HEK293 (cell line): ENCODE results near the gene DUS1L.

Experiments used
- BCL11B ChIP-seq: fragments of 450-650 bp; formaldehyde crosslinking; IDR thresholded peaks from 2 replicates; pipeline ENCODE4 v1.5.1; 2016; ENCODE audit warnings: low read depth, missing biosample characterization, missing genetic modification characterization
- GFI1B ChIP-seq: fragments of 450-650 bp; formaldehyde crosslinking; IDR thresholded peaks from 2 replicates; pipeline ENCODE4 v1.5.1; 2016; ENCODE audit warnings: missing biosample characterization, missing genetic modification characterization
- KLF10 ChIP-seq: fragments of 450-650 bp; IDR thresholded peaks from 2 replicates; pipeline ENCODE4 v1.5.1; 2018; ENCODE audit warnings: missing biosample characterization, mild to moderate bottlenecking, missing genetic modification characterization
- KLF8 ChIP-seq: fragments of 450-650 bp; formaldehyde crosslinking; IDR thresholded peaks from 2 replicates; pipeline ENCODE4 v1.5.1; 2016; ENCODE audit warnings: missing biosample characterization, missing genetic modification characterization
- KLF9 ChIP-seq: fragments of 450-650 bp; formaldehyde crosslinking; IDR thresholded peaks from 2 replicates; pipeline ENCODE4 v1.5.1; 2016; ENCODE audit warnings: missing biosample characterization, missing genetic modification characterization, low read depth
- MZF1 ChIP-seq: fragments of 450-650 bp; formaldehyde crosslinking; IDR thresholded peaks from 2 replicates; pipeline ENCODE4 v1.5.1; 2017; ENCODE audit warnings: missing biosample characterization, missing genetic modification characterization, borderline replicate concordance
- SCRT1 ChIP-seq: fragments of 450-650 bp; formaldehyde crosslinking; IDR thresholded peaks from 2 replicates; pipeline ENCODE4 v1.5.1; 2016; ENCODE audit warnings: missing biosample characterization, missing genetic modification characterization, borderline replicate concordance
- ZBTB20 ChIP-seq: fragments of 450-650 bp; formaldehyde crosslinking; IDR thresholded peaks from 2 replicates; pipeline ENCODE4 v1.5.1; 2016; ENCODE audit warnings: missing biosample characterization, missing genetic modification characterization
- ZBTB48 ChIP-seq: fragments of 450-650 bp; formaldehyde crosslinking; IDR thresholded peaks from 2 replicates; pipeline ENCODE4 v1.5.1; 2016; ENCODE audit warnings: missing biosample characterization, missing genetic modification characterization
- ZFP37 ChIP-seq: fragments of 450-650 bp; formaldehyde crosslinking; IDR thresholded peaks from 2 replicates; pipeline ENCODE4 v1.5.1; 2016; ENCODE audit warnings: missing biosample characterization, missing genetic modification characterization
- ZNF121 ChIP-seq: fragments of 450-650 bp; formaldehyde crosslinking; IDR thresholded peaks from 2 replicates; pipeline ENCODE4 v1.5.1; 2016; ENCODE audit warnings: missing biosample characterization, missing genetic modification characterization
- ZNF140 ChIP-seq: fragments of 450-650 bp; formaldehyde crosslinking; IDR thresholded peaks from 2 replicates; pipeline ENCODE4 v1.5.1; 2016; ENCODE audit warnings: missing biosample characterization, missing genetic modification characterization
- ZNF19 ChIP-seq: fragments of 450-650 bp; formaldehyde crosslinking; IDR thresholded peaks from 2 replicates; pipeline ENCODE4; 2016; ENCODE audit warnings: missing biosample characterization, missing genetic modification characterization, low read depth
- ZNF24 ChIP-seq: fragments of 450-650 bp; formaldehyde crosslinking; IDR thresholded peaks from 2 replicates; pipeline ENCODE4 v1.5.1; 2016; ENCODE audit warnings: missing biosample characterization, missing genetic modification characterization
- ZNF292 ChIP-seq: fragments of 450-650 bp; formaldehyde crosslinking; IDR thresholded peaks from 2 replicates; pipeline ENCODE4 v1.5.1; 2016; ENCODE audit warnings: low read depth, missing biosample characterization, missing genetic modification characterization, borderline replicate concordance
- ZNF302 ChIP-seq: fragments of 450-650 bp; formaldehyde crosslinking; IDR thresholded peaks from 2 replicates; pipeline ENCODE4 v1.5.1; 2016; ENCODE audit warnings: missing biosample characterization, missing genetic modification characterization, low read depth
- ZNF311 ChIP-seq: fragments of 450-650 bp; formaldehyde crosslinking; IDR thresholded peaks from 2 replicates; pipeline ENCODE4 v1.5.1; 2017; ENCODE audit warnings: missing biosample characterization, missing genetic modification characterization, borderline replicate concordance
- ZNF335 ChIP-seq: fragments of 450-650 bp; formaldehyde crosslinking; conservative IDR thresholded peaks from 2 replicates; pipeline ENCODE4 v1.5.1; 2016; ENCODE audit warnings: missing biosample characterization, missing genetic modification characterization
- ZNF366 ChIP-seq: fragments of 450-650 bp; formaldehyde crosslinking; conservative IDR thresholded peaks from 2 replicates; pipeline ENCODE4 v1.5.1; 2016; ENCODE audit warnings: missing biosample characterization, missing genetic modification characterization
- ZNF391 ChIP-seq: fragments of 450-650 bp; formaldehyde crosslinking; IDR thresholded peaks from 2 replicates; pipeline ENCODE4 v1.5.1; 2016; ENCODE audit warnings: low read depth, missing biosample characterization, missing genetic modification characterization, borderline replicate concordance
- ZNF394 ChIP-seq: fragments of 450-650 bp; formaldehyde crosslinking; IDR thresholded peaks from 2 replicates; pipeline ENCODE4 v1.5.1; 2016; ENCODE audit warnings: missing biosample characterization, missing genetic modification characterization, mild to moderate bottlenecking, moderate library complexity, borderline replicate concordance
- ZNF426 ChIP-seq: fragments of 450-650 bp; formaldehyde crosslinking; IDR thresholded peaks from 2 replicates; pipeline ENCODE4 v1.5.1; 2017; ENCODE audit warnings: missing biosample characterization, missing genetic modification characterization, mild to moderate bottlenecking, inconsistent platforms, moderate library complexity
- ZNF521 ChIP-seq: fragments of 450-650 bp; formaldehyde crosslinking; IDR thresholded peaks from 2 replicates; pipeline ENCODE4 v1.5.1; 2017; ENCODE audit warnings: missing biosample characterization, mild to moderate bottlenecking, missing genetic modification characterization
- ZNF530 ChIP-seq: fragments of 450-650 bp; formaldehyde crosslinking; IDR thresholded peaks from 2 replicates; pipeline ENCODE4 v1.5.1; 2016; ENCODE audit warnings: low read depth, missing biosample characterization, missing genetic modification characterization
- ZNF600 ChIP-seq: fragments of 450-650 bp; formaldehyde crosslinking; IDR thresholded peaks from 2 replicates; pipeline ENCODE4 v1.5.1; 2016; ENCODE audit warnings: missing biosample characterization, missing genetic modification characterization
- ZNF654 ChIP-seq: fragments of 450-650 bp; formaldehyde crosslinking; IDR thresholded peaks from 2 replicates; pipeline ENCODE4 v1.5.1; 2016; ENCODE audit warnings: low read depth, missing biosample characterization, missing genetic modification characterization
- ZNF670 ChIP-seq: fragments of 450-650 bp; formaldehyde crosslinking; IDR thresholded peaks from 2 replicates; pipeline ENCODE4 v1.5.1; 2016; ENCODE audit warnings: missing biosample characterization, missing genetic modification characterization, low read depth
- ZNF677 ChIP-seq: fragments of 450-650 bp; IDR thresholded peaks from 2 replicates; pipeline ENCODE4 v1.5.0; 2018; ENCODE audit warnings: missing biosample characterization, mild to moderate bottlenecking, missing genetic modification characterization, moderate library complexity
- ZNF701 ChIP-seq: fragments of 450-650 bp; formaldehyde crosslinking; IDR thresholded peaks from 2 replicates; pipeline ENCODE4 v1.5.1; 2016; ENCODE audit warnings: missing biosample characterization, missing genetic modification characterization
- ZNF768 ChIP-seq: fragments of 450-650 bp; formaldehyde crosslinking; IDR thresholded peaks from 2 replicates; pipeline ENCODE4 v1.5.1; 2018; ENCODE audit warnings: missing biosample characterization, mild to moderate bottlenecking, missing genetic modification characterization
- TF ChIP-seq, protein P1 (sequence below): fragments of 450-650 bp; formaldehyde crosslinking; IDR thresholded peaks from 2 replicates; pipeline ENCODE4 v1.5.1; 2016; ENCODE audit warnings: missing biosample characterization, missing genetic modification characterization
- TF ChIP-seq, protein P2 (sequence below): fragments of 450-650 bp; formaldehyde crosslinking; IDR thresholded peaks from 2 replicates; pipeline ENCODE4 v1.5.1; 2016; ENCODE audit warnings: missing biosample characterization, missing genetic modification characterization
- TF ChIP-seq, protein P3 (sequence below): fragments of 450-650 bp; formaldehyde crosslinking; conservative IDR thresholded peaks from 2 replicates; pipeline ENCODE4 v1.5.1; 2016; ENCODE audit warnings: low read depth, missing biosample characterization, missing genetic modification characterization

The DUS1L gene

DNA sequence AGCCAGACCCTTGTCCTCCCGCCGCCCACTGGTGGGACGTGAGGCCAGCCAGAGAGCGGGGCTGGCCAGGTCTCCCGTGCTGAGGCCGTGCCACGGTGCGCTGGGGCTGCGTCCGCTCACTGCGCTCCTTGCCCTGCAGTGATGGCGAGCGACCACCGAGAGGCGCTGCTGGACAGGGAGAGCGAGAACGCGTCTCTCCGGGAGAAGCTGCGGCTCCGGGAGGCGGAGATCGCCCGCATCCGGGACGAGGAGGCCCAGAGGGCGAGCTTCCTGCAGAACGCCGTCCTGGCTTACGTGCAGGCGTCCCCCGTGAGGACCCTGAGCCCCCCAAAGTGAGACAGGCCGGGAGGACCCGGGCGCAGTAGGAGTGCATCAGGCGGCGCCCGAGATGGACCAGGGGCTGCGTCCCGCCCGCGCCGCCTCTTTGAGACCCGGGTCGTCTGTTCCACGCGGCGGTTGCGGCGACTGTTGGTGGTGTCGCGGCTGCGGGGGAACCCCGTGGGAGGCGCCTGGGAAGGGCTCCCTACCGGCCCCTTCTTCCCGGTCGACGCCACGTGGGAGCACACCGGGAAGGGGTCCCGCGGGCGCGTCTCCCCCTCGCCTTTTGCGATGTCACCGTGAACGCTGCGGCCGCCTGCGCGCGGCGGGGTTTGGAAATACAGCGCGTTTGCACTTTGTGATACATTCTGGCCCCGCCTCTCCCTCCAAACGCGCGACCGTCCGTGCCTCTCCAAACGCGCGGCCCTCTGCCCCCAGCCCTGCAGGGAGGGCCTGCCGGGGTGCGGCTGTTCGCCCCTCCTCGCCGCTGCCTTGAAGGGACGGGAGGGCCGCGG lies 34.9 kb downstream of the DUS1L start (continued):
- no peak for TF ChIP-seq ZNF701 (tag by site-specific recombination)
- TF ChIP-seq KLF10 (tag by site-specific recombination), result peak; percentile 66; the same call in 1 of the 2 replicates
- peak; percentile 88 for TF ChIP-seq ZFP37
- peak; percentile 30; the same call in 1 of the 2 replicates for TF ChIP-seq ZNF24
- TF ChIP-seq ZNF521 (tag by site-specific recombination), result no peak
- TF ChIP-seq, protein P1, sequence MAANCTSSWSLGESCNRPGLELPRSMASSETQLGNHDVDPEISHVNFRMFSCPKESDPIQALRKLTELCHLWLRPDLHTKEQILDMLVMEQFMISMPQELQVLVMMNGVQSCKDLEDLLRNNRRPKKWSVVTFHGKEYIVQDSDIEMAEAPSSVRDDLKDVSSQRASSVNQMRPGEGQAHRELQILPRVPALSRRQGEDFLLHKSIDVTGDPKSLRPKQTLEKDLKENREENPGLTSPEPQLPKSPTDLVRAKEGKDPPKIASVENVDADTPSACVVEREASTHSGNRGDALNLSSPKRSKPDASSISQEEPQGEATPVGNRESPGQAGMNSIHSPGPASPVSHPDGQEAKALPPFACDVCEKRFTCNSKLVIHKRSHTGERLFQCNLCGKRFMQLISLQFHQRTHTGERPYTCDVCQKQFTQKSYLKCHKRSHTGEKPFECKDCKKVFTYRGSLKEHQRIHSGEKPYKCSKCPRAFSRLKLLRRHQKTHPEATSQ (tag by site-specific recombination), result no peak
- no peak for TF ChIP-seq ZNF292 (tag by site-specific recombination)
- no peak for TF ChIP-seq ZNF311 (tag by site-specific recombination)
- TF ChIP-seq GFI1B (tag by site-specific recombination), result no peak
- TF ChIP-seq ZNF140 (tag by site-specific recombination), result no peak
- TF ChIP-seq ZNF394, result peak; percentile 98
- no peak for TF ChIP-seq ZNF530 (tag by site-specific recombination)
- TF ChIP-seq SCRT1 (tag by site-specific recombination), result no peak
- no peak for TF ChIP-seq ZNF19 (tag by site-specific recombination)
- TF ChIP-seq, protein P2, sequence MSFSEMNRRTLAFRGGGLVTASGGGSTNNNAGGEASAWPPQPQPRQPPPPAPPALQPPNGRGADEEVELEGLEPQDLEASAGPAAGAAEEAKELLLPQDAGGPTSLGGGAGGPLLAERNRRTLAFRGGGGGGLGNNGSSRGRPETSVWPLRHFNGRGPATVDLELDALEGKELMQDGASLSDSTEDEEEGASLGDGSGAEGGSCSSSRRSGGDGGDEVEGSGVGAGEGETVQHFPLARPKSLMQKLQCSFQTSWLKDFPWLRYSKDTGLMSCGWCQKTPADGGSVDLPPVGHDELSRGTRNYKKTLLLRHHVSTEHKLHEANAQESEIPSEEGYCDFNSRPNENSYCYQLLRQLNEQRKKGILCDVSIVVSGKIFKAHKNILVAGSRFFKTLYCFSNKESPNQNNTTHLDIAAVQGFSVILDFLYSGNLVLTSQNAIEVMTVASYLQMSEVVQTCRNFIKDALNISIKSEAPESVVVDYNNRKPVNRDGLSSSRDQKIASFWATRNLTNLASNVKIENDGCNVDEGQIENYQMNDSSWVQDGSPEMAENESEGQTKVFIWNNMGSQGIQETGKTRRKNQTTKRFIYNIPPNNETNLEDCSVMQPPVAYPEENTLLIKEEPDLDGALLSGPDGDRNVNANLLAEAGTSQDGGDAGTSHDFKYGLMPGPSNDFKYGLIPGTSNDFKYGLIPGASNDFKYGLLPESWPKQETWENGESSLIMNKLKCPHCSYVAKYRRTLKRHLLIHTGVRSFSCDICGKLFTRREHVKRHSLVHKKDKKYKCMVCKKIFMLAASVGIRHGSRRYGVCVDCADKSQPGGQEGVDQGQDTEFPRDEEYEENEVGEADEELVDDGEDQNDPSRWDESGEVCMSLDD (tag by site-specific recombination), result peak; percentile 76
- no peak for TF ChIP-seq ZNF768 (tag by site-specific recombination)
- peak; percentile 76; the same call in 1 of the 2 replicates for TF ChIP-seq ZNF391 (tag by site-specific recombination)
- no peak for TF ChIP-seq MZF1 (tag by site-specific recombination)
- TF ChIP-seq KLF9 (tag by site-specific recombination), result peak; percentile 81
- peak; percentile 78 for TF ChIP-seq ZBTB20 (tag by site-specific recombination)
- TF ChIP-seq ZNF670, result no peak
- peak; percentile 96 for TF ChIP-seq ZNF600 (tag by site-specific recombination)
- TF ChIP-seq KLF8 (tag by site-specific recombination), result peak; percentile 40
- no peak; the same call in 1 of the 2 replicates for TF ChIP-seq ZBTB48 (tag by site-specific recombination)
- TF ChIP-seq ZNF302 (tag by site-specific recombination), result no peak
- TF ChIP-seq, protein P3, sequence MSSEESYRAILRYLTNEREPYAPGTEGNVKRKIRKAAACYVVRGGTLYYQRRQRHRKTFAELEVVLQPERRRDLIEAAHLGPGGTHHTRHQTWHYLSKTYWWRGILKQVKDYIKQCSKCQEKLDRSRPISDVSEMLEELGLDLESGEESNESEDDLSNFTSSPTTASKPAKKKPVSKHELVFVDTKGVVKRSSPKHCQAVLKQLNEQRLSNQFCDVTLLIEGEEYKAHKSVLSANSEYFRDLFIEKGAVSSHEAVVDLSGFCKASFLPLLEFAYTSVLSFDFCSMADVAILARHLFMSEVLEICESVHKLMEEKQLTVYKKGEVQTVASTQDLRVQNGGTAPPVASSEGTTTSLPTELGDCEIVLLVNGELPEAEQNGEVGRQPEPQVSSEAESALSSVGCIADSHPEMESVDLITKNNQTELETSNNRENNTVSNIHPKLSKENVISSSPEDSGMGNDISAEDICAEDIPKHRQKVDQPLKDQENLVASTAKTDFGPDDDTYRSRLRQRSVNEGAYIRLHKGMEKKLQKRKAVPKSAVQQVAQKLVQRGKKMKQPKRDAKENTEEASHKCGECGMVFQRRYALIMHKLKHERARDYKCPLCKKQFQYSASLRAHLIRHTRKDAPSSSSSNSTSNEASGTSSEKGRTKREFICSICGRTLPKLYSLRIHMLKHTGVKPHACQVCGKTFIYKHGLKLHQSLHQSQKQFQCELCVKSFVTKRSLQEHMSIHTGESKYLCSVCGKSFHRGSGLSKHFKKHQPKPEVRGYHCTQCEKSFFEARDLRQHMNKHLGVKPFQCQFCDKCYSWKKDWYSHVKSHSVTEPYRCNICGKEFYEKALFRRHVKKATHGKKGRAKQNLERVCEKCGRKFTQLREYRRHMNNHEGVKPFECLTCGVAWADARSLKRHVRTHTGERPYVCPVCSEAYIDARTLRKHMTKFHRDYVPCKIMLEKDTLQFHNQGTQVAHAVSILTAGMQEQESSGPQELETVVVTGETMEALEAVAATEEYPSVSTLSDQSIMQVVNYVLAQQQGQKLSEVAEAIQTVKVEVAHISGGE (tag by site-specific recombination), result peak; percentile 25; the same call in 1 of the 2 replicates
- peak; percentile 77 for TF ChIP-seq ZNF654 (tag by site-specific recombination)
- 0 out of 2 replicates have a peak, but pooled peaks have one; percentile 16 for TF ChIP-seq ZNF366
- TF ChIP-seq ZNF121 (tag by site-specific recombination), result no peak
- TF ChIP-seq BCL11B (tag by site-specific recombination), result no peak
- TF ChIP-seq ZNF426 (tag by site-specific recombination), result no peak
- TF ChIP-seq ZNF335 (tag by site-specific recombination), result peak; percentile 96
- TF ChIP-seq ZNF677 (tag by site-specific recombination), result no peak
